Measurements from ENCODE around the gene PPIE. TPM values are rescaled to one million over a fixed set of nuclear protein-coding genes. Genes with fewer than 3 reads are reported as not detected.

Gene PPIE
- total RNA-seq, 3 donors from 2014 or later, result 30.9 to 46.8 (median 41.8) TPM

GRCh38 chr1:39707506-39707905 lies 31.2 kb upstream of the PPIE start:
- no peak for TF ChIP-seq CTCF (IDR thresholded peaks at IDR 0.05)
- Histone ChIP-seq H3K9me3 (no peaks in the 10 kb centered on the region), H3K4me3 (no peak overlapping the region), H3K36me3 (ENCODE audit: low read depth) (no peaks in the 10 kb centered on the region), H3K4me1 (ENCODE audit: low read depth) (no peaks in the 10 kb centered on the region)
- ATAC-seq (no peak), DNase-seq (no peak)
- intact Hi-C loops (cut with DNase I, micrococcal nuclease), result no loop called here

GRCh38 chr1:39711104-39711965 lies 27.3 kb upstream of the PPIE start:
- ATAC-seq, result no peak
- H3K4me3 ChIP-seq, result no peak overlapping the region
- no peaks in the 10 kb centered on the region for H3K9me3 ChIP-seq
- no peak for DNase-seq
- H3K36me3 ChIP-seq (ENCODE audit: low read depth), result no peaks in the 10 kb centered on the region
- H3K4me1 ChIP-seq (ENCODE audit: low read depth), result no peaks in the 10 kb centered on the region
- TF ChIP-seq CTCF (IDR thresholded peaks at IDR 0.05), result no peak
- intact Hi-C loops (cut with DNase I, micrococcal nuclease), result loop anchor here in 1 of 2 donors (10.0 kb wide), 1 partner anchor 107 kb away; no protein-coding TSS in a partner anchor

GRCh38 chr1:39711966-39712340 lies 26.7 kb upstream of the PPIE start:
- intact Hi-C loops (cut with DNase I, micrococcal nuclease), result loop anchor here in 1 of 2 donors (10.0 kb wide), 1 partner anchor 107 kb away; no protein-coding TSS in a partner anchor
- Histone ChIP-seq H3K4me3 (no peak overlapping the region), H3K4me1 (ENCODE audit: low read depth) (no peaks in the 10 kb centered on the region), H3K9me3 (no peaks in the 10 kb centered on the region), H3K36me3 (ENCODE audit: low read depth) (no peaks in the 10 kb centered on the region)
- TF ChIP-seq CTCF (IDR thresholded peaks at IDR 0.05), result no peak
- DNase-seq (no peak), ATAC-seq (no peak)

- DNase-seq, result no peak
- ATAC-seq, result no peak
- Histone ChIP-seq H3K4me1 (ENCODE audit: low read depth) (no peaks in the 10 kb centered on the region), H3K4me3 (no peak overlapping the region), H3K36me3 (ENCODE audit: low read depth) (no peaks in the 10 kb centered on the region), H3K9me3 (no peaks in the 10 kb centered on the region)
- intact Hi-C loops (cut with DNase I, micrococcal nuclease), result loop anchor here in 1 of 2 donors (10.0 kb wide), 1 partner anchor 109 kb away; no protein-coding TSS in a partner anchor
- TF ChIP-seq CTCF (IDR thresholded peaks at IDR 0.05), result no peak
These were observed 25.1 kb upstream of the PPIE start for GRCh38 chr1:39713557-39713956.

- Histone ChIP-seq H3K4me1 (ENCODE audit: low read depth) (no peaks in the 10 kb centered on the region), H3K4me3 (no peak overlapping the region), H3K9me3 (no peaks in the 10 kb centered on the region), H3K36me3 (ENCODE audit: low read depth) (no peaks in the 10 kb centered on the region)
- intact Hi-C loops (cut with DNase I, micrococcal nuclease), result loop anchor here in 1 of 2 donors (10.0 kb wide), 1 partner anchor 113 kb away; no protein-coding TSS in a partner anchor
- ATAC-seq (no peak), DNase-seq (no peak)
- TF ChIP-seq CTCF (IDR thresholded peaks at IDR 0.05), result no peak
These were observed 20.9 kb upstream of the PPIE start for GRCh38 chr1:39717809-39718208.
